WERI-Rb-1 (cell line): ENCODE measurements around the gene WDR35.

ENCODE experiments used
- DNase-seq: peaks from one replicate; pipeline ENCODE4 v3.0.0-alpha.2; 2020
- H3K27ac ChIP-seq: fragments of 250-450 bp; sonication (Bioruptor Pico); 2 replicates; pipeline ENCODE4 v1.5.1; 2020; ENCODE audit warnings: mild to moderate bottlenecking, moderate library complexity
- H3K27me3 ChIP-seq: fragments of 250-450 bp; sonication (Bioruptor Pico); 2 replicates; pipeline ENCODE4 v1.5.1; 2021; ENCODE audit warnings: mild to moderate bottlenecking, low read depth, moderate library complexity; ENCODE audit not compliant: insufficient read depth, severe bottlenecking
- H3K36me3 ChIP-seq: fragments of 250-450 bp; sonication (Bioruptor Pico); 2 replicates; pipeline ENCODE4 v1.5.1; 2020; ENCODE audit warnings: mild to moderate bottlenecking, moderate library complexity
- H3K4me3 ChIP-seq: 2 replicates; pipeline ENCODE4 v1.5.1; 2011; ENCODE audit warnings: low read depth, mild to moderate bottlenecking, control low read depth, low read length
- H3K9me3 ChIP-seq: fragments of 250-450 bp; sonication (Bioruptor Pico); 2 replicates; pipeline ENCODE4 v1.5.1; 2021; ENCODE audit warnings: mild to moderate bottlenecking, moderate library complexity; ENCODE audit not compliant: severe bottlenecking
- CTCF ChIP-seq: IDR thresholded peaks from 2 replicates; pipeline ENCODE4 v1.5.1; 2011; ENCODE audit warnings: low read depth, mild to moderate bottlenecking, control low read depth, inconsistent platforms, low read length

WDR35 gene

DNA sequence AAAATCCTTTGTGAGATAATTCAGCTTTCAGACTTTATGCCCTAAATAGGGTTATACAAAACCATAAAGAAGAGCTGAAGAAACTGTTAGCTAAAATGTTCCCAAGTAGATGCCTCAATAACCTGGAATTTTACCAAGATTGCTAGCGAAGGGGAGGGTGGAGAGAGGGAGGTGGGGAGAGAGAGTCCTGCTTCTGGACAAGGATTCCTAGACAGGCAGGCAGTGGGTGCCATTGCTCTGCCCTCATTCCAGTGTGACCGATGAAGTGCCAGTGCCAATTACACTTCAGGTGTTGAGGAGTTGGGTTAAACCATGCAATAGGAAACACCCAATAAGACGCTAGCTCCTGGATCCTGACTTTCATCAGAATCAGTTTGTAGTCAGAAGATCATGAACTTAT is 43.4 kb upstream of the WDR35 start:
- no peak overlapping the region for H3K27ac ChIP-seq
- no peak for TF ChIP-seq CTCF
- no peak for DNase-seq
- H3K36me3 ChIP-seq, result peaks cover 99% of the 10 kb centered on the region
- H3K9me3 ChIP-seq, result no peaks in the 10 kb centered on the region
- H3K27me3 ChIP-seq, result no peaks in the 10 kb centered on the region
- no peak overlapping the region for H3K4me3 ChIP-seq

DNA sequence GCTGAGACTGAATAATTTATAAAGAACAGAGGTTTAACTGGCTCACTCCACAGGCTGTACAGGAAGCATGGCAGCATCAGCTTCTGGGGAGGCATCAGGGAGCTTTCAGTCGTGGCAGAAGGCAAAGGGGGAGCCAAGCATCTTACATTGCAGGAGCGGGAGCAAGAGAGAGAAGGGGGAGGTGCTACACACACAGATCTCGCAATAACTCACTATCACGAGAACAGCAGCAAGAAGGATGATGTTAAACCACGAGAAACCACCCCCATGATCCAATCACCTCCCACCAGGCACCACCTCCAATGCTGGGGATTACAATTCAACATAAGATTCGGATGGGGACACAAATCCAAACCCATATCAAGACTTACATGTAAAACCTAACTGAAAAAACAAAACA is 40.3 kb upstream of the WDR35 start:
- DNase-seq, result no peak

GRCh38 chr2:20027705-20028434 is 38.0 kb upstream of the WDR35 start:
- Histone ChIP-seq H3K27me3 (no peaks in the 10 kb centered on the region), H3K4me3 (no peak overlapping the region), H3K36me3 (peaks cover 56% of the 10 kb centered on the region), H3K9me3 (peaks cover under 1% of the 10 kb centered on the region), H3K27ac (no peak overlapping the region)
- TF ChIP-seq CTCF, result no peak
- DNase-seq, result no peak

More for the DNA sequence above, 40.3 kb upstream of the WDR35 start:
- no peak overlapping the region for H3K27ac ChIP-seq
- no peak overlapping the region for H3K4me3 ChIP-seq
- TF ChIP-seq CTCF, result no peak
- no peaks in the 10 kb centered on the region for H3K27me3 ChIP-seq
- no peaks in the 10 kb centered on the region for H3K9me3 ChIP-seq
- H3K36me3 ChIP-seq, result peaks cover 80% of the 10 kb centered on the region

GRCh38 chr2:20027260-20027677 is 37.4 kb upstream of the WDR35 start:
- Histone ChIP-seq H3K36me3 (peaks cover 50% of the 10 kb centered on the region), H3K9me3 (peaks cover 7% of the 10 kb centered on the region), H3K27me3 (no peaks in the 10 kb centered on the region), H3K27ac (no peak overlapping the region), H3K4me3 (no peak overlapping the region)
- no peak for TF ChIP-seq CTCF
- no peak for DNase-seq

DNA sequence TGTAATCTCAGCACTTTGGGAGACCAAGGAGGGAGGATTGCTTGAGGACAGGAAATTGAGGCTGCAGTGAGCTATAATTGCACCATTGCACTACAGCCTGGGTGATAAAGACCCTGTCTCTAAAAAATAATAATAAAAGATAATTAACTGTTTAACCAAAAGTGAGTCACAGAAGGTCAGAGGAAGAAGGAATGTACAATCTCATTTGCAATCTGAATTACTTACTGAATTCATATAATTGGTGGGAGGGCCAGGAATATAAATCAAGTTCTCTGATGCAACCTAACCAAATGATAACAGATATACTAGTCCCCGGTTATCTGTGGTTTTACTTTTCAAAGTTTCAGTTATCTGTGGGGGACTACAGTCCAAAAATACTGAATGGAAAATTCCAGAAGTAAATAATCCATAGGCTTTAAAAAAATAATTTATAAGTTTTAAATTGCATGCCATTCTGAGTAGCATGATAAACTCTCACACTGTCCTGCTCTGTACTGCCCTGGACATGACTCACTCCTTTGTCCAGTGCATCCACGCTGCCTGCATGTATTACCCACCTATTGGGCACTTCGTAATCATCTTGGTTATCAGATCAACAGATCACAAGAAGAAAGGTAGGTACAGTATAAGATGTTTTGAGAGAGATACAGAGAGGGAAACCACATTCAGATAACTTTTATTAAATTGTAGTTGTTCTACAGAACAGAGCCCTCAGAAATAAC is 35.3 kb upstream of the WDR35 start:
- Histone ChIP-seq H3K36me3 (peaks cover 30% of the 10 kb centered on the region), H3K4me3 (no peak overlapping the region), H3K9me3 (peaks cover 23% of the 10 kb centered on the region), H3K27me3 (no peaks in the 10 kb centered on the region), H3K27ac (no peak overlapping the region)
- no peak for TF ChIP-seq CTCF
- no peak for DNase-seq
